PC-9 (cell line): ENCODE results near the gene ANO8.

Experiments
- EZH2 ChIP-seq: fragments of 200-600 bp; sonication (generic); IDR thresholded peaks from 2 replicates; pipeline ENCODE4 v1.8.0; 2017; ENCODE audit warnings: antibody characterized with exemption, low read depth
- TF ChIP-seq, protein P1 (sequence below): fragments of 200-600 bp; sonication (generic); conservative IDR thresholded peaks from 2 replicates; pipeline ENCODE4 v1.6.1; 2017; ENCODE audit warnings: mixed run types, antibody characterized with exemption, mild to moderate bottlenecking, moderate library complexity

DNA sequence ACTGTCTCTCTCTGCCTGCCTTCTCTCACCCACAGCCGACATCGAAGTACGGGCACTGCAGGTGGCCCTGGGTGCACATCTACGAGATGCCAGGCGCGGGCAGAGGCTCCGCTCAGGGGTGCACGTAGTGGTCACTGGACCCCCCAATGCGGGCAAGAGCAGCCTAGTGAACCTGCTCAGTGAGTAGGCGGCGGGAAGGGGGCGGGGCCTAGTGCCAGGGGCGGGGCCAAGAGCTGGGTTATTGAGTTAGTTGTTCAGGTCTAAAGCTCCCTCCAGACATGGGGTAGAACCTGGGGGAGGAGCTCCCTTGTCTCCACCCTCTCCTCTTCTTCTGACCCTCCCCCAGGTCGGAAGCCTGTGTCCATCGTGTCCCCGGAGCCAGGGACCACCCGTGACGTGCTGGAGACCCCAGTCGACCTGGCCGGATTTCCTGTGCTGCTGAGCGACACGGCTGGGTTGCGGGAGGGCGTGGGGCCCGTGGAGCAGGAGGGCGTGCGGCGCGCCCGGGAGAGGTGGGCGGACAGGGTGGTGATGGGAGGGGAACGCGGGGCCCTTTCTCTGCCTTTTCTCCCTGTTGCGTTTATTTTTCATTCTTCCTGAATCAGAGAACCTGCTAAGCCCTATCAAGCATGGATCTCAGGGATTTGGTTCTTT, 4.6 kb upstream of the ANO8 start:
- TF ChIP-seq EZH2 = no peak
- TF ChIP-seq, protein P1, sequence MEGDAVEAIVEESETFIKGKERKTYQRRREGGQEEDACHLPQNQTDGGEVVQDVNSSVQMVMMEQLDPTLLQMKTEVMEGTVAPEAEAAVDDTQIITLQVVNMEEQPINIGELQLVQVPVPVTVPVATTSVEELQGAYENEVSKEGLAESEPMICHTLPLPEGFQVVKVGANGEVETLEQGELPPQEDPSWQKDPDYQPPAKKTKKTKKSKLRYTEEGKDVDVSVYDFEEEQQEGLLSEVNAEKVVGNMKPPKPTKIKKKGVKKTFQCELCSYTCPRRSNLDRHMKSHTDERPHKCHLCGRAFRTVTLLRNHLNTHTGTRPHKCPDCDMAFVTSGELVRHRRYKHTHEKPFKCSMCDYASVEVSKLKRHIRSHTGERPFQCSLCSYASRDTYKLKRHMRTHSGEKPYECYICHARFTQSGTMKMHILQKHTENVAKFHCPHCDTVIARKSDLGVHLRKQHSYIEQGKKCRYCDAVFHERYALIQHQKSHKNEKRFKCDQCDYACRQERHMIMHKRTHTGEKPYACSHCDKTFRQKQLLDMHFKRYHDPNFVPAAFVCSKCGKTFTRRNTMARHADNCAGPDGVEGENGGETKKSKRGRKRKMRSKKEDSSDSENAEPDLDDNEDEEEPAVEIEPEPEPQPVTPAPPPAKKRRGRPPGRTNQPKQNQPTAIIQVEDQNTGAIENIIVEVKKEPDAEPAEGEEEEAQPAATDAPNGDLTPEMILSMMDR = no peak
